SH-SY5Y (cell line): Measurements from ENCODE around the gene CIAO1.

ENCODE experiments used
- GATA2 ChIP-seq: IDR thresholded peaks from 2 replicates; pipeline ENCODE4 v1.6.1; 2011; ENCODE audit warnings: mild to moderate bottlenecking, low read depth, low read length
- GATA3 ChIP-seq: IDR thresholded peaks from 2 replicates; pipeline ENCODE4 v1.6.1; 2011; ENCODE audit warnings: low read depth, mild to moderate bottlenecking, low read length, moderate library complexity

The CIAO1 gene

DNA sequence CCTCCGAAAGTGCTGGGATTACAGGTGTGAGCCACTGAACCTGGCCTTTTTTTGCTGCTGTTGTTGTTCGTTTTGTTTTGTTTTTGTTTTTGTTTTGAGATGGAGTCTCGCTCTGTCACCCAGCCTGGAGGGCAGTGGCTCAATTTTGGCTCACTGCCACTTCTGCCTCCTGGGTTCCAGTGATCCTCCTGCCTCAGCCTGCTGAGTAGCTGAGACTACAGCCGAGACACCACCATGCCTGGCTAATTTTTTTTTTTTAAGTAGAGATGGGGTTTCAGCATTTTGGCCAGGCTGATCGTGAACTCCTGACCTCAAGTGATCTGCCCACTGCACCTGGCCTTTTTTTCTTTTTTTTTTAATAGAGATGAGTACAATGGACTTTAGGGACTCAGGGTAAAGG, 22.2 kb upstream of the CIAO1 start:
- no peak for TF ChIP-seq GATA3
- TF ChIP-seq GATA2: no peak

DNA sequence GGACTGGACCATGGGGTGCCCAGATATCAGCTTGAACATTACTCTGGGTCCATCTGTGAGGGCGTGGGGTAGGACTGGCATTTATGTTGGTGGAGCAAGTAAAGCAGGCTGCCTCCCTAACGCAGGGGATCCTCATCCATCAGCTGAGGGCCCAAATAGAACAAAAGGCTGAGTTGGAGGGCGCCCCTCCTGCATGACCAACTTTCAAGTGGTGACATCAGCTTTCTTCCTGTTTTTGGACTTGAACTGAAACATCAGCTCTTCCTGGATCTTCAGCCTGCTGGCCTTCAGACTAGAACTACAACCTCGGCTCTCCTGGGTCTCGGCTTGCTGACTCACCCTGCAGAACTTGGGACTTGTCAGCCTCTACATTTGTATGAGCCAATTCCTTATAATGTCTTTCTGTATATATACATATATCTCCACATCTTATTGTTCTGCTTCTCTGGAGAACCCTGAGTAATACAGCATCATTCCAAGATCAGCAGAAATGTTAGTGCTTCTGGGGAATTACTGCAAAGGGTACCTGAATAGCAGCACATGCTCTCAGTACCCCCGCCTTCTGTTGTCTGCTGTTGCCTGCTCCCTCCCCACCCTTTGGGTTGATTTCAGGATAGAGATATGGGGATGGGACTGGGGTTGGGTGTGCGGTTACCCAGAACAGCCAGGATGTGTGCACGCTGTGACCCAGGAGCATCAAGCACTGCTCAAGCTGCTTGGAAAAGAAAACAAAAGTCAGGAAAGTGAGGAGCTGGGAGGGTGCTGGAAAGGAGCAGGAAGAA, 20.2 kb upstream of the CIAO1 start:
- TF ChIP-seq GATA2 (no peak), GATA3 (no peak)

DNA sequence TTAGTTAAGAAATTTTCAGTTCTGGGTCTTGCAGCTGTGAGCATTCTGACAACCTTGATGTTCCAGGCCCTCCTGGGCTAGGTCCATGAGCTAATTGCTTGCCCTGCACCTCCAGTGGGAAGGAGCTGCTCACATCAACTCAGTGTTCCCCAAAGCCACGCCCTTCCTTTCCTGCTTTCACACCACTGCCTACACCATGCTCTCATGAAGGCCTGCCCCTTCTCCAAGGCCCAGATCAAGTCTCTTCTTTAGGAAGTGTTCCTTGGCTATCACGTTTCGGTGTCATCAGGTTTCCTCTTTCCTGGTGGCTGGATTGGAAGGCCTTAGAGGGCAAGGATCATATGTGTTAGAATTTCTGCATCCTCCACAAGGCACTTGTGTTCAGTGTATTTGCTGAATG, 19.0 kb upstream of the CIAO1 start:
- TF ChIP-seq GATA3 (no peak), GATA2 (no peak)

DNA sequence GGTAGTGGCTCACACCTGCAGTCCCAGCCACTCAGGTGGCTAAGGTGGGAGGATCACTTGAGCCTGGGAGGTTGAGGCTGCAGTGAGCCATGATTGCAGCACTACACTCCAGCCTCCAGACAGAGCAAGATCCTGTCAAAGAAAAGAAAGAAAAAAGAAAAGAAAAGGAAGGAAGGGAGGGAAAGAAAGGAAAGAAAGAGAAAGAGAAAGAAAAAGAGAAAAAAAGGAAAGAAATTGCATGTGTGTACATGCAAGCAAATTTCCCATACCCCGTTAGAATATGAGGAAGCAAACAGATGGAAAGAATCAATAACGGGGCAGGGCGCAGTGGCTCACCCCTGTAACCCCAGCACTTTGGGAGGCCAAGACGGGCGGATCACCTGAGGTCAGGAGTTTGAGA, 18.1 kb upstream of the CIAO1 start:
- no peak for TF ChIP-seq GATA3
- TF ChIP-seq GATA2: no peak

DNA sequence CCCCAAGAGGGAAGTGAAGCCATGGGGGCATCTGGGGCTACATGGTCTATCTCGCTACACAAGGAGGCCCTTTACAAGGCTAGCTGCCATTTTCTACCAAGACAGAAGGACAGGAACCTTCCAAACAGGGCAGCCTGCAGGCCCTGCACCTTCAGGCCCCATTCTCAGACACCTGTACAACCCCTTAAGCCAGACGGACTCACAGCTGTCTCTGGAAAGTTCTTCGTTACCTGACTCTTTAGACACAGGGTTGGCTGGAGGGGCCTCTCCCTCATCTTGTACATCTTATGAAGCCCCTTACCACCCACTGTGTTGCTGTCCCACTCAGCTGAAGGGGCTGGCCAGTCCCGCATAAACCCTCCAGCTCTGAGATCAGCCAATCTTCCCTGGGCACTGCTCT, 17.4 kb upstream of the CIAO1 start:
- TF ChIP-seq GATA2: no peak

DNA sequence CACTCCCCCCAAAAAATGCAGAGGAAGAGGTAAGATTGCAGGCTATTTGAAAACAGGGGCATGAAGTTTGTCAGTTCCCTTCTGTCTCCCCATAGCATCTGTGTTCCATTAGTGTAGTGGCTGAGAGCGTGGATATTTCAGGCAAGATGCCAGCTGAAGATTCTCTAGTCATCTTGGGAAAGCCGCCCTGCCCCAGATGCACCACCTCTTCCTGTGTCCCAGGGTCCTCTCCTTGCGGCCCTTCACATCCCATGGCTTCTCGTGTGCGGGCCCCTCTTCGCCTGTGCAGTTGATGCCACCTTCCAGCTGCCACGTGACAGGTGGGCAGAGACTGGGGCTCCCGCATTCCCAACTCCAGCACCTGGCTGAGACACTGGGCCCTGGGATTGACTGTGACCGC, 16.4 kb upstream of the CIAO1 start:
- TF ChIP-seq GATA2: no peak
- no peak for TF ChIP-seq GATA3

DNA sequence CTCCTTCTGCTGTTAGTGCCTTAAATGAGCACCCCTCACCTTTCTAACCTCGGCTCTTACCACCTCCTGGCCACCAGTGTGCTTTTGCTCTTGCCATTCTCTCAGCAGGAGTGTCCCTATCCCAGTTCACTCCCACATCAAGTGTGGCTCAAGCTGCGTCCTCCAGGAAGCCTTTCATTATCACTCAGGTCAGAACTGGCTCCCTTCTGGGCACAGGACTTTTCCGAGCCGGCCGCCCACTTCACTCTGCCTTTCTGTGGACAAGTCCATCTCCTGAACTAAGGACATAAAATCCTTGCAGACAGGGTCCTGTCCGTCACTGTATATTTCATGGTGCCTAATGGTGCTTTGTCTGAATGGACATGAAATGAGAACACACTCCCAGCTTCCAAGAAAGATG, 15.8 kb upstream of the CIAO1 start:
- TF ChIP-seq GATA2 (no peak), GATA3 (no peak)

DNA sequence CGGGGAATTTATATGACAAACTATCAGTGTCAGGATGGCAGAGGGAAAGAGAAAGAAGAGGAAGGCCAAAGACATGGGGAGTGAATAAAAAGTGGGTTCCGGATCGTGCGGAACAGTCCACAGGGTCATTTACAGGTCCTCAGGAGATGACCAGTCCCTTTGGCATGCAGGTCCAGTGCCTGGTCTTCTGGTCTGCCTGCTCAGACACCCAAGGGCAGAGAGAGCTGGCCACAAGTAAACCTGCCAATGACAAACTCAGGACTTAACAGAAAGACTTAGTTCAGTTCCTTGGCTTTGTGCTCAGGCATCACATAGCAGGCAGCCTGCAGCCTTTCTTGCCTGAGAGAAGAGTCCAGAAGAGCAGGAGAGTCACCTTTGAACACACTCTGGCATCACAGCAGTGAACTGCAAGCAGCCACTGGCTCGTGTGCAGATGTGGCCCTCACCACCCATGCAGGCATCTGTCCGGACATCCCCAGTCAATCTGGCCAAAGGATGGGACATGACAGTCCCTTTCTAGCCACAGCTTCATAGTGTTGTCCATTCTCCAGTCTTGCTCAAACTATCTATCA, 14.2 kb upstream of the CIAO1 start:
- TF ChIP-seq GATA2: no peak
- TF ChIP-seq GATA3: no peak

DNA sequence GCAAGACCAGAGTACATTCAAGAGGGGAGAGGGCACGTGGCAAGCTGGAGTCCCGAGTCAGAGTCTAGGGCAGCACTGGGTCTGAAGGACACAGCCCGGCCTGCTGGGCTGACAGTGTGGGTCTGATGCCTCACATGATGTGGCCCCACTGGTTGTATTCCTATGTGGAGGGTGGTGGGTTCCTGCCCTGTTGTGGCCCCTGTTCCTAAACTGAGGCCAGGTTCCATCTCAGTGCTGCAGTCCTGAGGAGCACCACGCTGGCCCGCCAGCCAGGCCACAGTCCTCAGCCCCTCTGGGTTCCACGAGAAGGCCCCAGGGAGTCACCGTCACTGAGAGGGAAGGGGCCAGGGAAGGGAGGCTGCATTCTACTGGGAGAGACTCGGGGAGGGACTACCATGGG, 13.5 kb upstream of the CIAO1 start:
- TF ChIP-seq GATA3 (no peak), GATA2 (no peak)

DNA sequence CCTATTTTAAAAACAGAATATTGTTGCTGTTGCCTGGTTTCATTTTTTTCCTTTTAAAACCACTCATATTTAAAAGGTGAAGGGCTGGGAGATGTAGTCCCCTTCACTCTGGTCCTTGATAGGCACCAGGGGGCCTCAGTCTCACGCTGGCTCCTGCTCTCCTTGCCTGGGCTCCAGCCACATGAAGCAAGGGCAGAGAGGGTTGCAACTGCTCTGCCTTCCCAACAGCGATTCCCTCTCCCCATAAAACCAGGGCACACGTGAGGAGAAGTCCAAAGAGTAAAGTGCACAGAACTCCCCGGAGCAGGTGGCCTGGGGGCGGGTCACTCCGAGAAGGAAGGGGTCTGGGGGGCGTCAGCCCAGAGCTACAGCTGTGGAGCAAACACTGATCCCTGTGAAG, 13.0 kb upstream of the CIAO1 start:
- TF ChIP-seq GATA3 (no peak), GATA2 (no peak)

DNA sequence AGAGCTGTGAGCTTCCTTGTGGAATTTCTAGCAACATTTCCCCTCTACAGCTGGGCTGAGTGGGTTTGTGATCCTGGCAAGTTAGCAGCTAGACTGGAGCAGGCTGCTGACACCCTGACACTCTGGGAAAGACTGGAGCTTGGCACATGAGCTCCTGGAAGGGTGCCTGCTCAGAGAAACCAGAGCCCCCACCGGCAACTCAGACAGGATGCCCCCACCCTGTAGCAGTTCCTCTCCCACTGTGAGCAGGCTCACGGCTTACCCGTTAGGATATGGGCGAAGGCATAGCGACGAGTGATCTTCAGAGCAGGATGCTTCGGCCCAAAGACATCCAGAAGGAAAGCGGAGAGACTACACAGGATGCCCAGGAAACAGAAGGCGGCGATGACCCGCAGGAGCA, 11.5 kb upstream of the CIAO1 start:
- no peak for TF ChIP-seq GATA3

DNA sequence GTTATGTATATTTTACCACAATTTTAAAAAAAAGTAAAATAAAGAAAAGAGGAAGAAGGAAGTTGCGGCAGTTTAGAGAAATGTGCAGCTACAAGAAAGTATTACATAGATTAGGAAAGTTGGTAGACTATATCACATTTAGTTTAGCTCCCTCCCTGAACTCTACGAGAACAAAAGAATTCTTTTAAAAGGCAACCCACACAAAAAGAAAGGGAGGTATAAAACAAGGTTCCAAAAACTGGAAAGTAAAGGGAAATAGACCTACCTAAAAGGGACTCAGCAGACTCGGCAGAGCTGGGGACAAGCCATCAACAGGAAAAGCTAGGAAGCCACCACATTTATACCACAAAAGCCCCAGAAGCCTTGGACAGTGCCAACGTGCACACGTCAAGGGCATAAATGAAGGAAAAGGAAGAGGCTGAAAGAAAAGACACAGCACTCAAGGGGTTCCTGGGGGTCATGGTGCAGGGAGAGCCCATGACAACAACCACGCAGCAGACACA, 9.4 kb upstream of the CIAO1 start:
- no peak for TF ChIP-seq GATA2
- TF ChIP-seq GATA3: no peak

DNA sequence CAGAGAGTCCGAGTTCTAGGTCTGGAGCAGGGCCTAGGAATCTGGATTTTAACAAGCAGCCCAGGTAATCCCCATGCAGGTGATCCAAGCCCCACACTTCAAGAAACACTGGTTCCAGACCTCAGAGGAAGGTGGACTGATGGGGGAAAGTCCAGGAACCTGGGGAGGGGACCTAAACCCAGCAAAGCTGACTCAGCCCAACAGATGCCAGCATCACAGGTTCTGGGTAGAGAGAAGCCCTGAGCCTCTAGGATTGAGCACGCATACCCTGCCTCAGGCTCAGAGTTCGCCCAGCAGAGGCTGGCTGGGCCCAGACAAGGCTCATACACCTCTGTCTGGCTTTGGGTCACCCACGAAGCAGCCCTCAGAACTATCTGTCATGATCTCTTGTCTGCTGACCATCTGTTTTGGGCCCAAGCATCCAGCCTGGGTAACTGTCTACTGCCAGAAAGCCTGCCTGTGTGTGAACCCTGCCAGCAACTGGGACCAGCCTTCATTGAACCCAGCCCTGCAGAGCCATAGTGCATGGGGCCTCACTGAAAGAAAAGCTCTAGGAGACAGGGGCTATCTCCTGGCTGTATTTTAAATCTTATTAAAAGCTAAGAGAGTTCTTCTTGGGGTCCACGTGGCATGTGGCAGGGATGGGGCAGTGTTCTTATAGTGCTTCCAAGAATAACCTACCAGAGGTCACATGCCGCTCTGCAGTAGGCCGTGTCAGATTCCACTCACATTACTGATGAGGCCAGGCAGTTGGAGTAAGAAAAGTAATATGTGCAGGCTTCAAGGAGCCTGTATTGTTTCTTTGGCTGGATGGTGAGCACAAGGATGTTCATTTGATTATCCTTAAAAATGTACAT, 7.6 kb upstream of the CIAO1 start:
- TF ChIP-seq GATA2 (no peak), GATA3 (no peak)

DNA sequence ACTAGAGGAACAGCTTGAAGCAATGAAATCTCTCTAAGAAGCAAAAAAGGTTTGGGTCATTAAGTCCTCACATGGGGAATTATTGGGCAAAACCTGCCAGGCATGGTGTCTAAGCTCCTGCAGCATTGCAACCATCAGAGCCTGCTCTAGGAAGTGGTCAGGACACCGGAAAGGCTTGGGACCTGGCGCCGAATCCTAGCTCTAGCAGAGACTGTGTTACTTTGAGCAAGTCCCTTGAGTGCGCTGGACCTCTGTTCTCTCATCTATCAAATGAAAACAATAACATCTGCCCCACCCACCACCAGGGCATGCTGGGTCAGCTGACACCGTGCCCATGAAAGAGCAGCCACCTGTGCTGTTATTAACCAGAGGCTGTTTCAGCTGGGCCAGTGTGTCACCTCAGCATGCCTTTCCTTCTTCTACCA, 6.5 kb upstream of the CIAO1 start:
- TF ChIP-seq GATA3 (no peak), GATA2 (no peak)
